ENCODE results near the gene OLFML2A. TPM values are rescaled to one million over a fixed set of nuclear protein-coding genes. Genes with fewer than 3 reads are reported as not detected.

Gene OLFML2A
- total RNA-seq, 1 experiment from 2014 or later, result not detected

DNA sequence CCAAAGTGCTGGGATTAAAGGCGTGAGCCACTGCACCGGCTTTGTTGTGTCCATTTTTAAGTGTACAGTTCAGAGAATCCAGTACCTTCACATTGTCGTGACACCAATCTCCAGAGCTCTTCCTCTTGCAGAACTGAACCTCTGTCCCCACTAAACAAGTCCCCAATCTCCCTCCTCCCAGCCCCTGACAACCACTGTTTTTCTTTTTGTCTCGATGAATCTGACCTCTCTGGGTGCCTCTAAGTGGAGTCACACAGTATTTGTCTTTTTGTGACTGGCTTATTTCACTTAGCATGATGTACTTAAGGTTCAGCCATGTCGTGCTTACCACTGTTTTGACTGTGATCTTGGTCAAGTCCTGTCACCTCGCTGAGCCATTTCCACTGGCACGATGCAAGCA, 77.9 kb downstream of the OLFML2A start:
- Histone ChIP-seq H3K4me1 (ENCODE audit: low read length) (peaks cover 17% of the 10 kb centered on the region), H3K9ac (ENCODE audit: low read length) (no peak overlapping the region), H3K27me3 (ENCODE audit: low read length) (no peaks in the 10 kb centered on the region), H3K4me3 (ENCODE audit: low read length) (no peak overlapping the region), H3K36me3 (ENCODE audit: insufficient read depth, low read length) (peaks cover 18% of the 10 kb centered on the region), H3K4me2 (ENCODE audit: low read depth, low read length, poor library complexity, severe bottlenecking) (no peak overlapping the region), H2AFZ (ENCODE audit: low read length) (no peak overlapping the region), H3K27ac (ENCODE audit: low read length) (no peak overlapping the region), H4K20me1 (ENCODE audit: insufficient read depth, low read depth, low read length) (peaks cover 28% of the 10 kb centered on the region), H3K9me3 (ENCODE audit: low read length) (no peaks in the 10 kb centered on the region), H3K79me2 (ENCODE audit: low read length) (peaks cover 9% of the 10 kb centered on the region), H3K9me2 (replicated peaks; ENCODE audit: insufficient read depth, low read length) (no peaks in the 10 kb centered on the region)
- peak; percentile 60 for DNase-seq

DNA sequence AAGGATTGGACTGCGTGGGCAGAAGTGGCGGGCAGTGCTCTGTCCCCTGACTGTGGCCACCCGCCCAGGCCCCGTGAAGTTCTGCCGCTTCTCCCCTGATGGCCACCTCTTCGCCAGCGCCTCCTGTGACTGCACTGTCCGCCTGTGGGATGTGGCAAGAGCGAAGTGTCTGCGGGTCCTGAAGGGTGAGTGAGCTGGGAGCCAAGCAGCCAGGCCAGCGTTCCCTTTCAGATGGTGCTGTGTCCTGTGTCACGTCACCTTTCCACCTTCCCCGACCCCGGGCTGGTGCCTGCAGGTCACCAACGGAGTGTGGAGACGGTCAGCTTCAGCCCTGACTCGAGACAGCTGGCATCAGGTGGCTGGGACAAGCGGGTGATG, 78.6 kb downstream of the OLFML2A start:
- H3K79me2 ChIP-seq (ENCODE audit: low read length), result peaks cover 17% of the 10 kb centered on the region
- H3K4me1 ChIP-seq (ENCODE audit: low read length), result peaks cover 25% of the 10 kb centered on the region
- H3K36me3 ChIP-seq (ENCODE audit: insufficient read depth, low read length), result peaks cover 25% of the 10 kb centered on the region
- DNase-seq, result no peak
- H3K4me3 ChIP-seq (ENCODE audit: low read length), result no peak overlapping the region
- H3K9me3 ChIP-seq (ENCODE audit: low read length), result no peaks in the 10 kb centered on the region
- no peaks in the 10 kb centered on the region for H3K9me2 ChIP-seq (replicated peaks; ENCODE audit: insufficient read depth, low read length)
- H2AFZ ChIP-seq (ENCODE audit: low read length), result no peak overlapping the region
- H4K20me1 ChIP-seq (ENCODE audit: insufficient read depth, low read depth, low read length), result peaks cover 35% of the 10 kb centered on the region
- H3K4me2 ChIP-seq (ENCODE audit: low read depth, low read length, poor library complexity, severe bottlenecking), result no peak overlapping the region
- H3K9ac ChIP-seq (ENCODE audit: low read length), result no peak overlapping the region
- H3K27ac ChIP-seq (ENCODE audit: low read length), result no peak overlapping the region
- H3K27me3 ChIP-seq (ENCODE audit: low read length), result no peaks in the 10 kb centered on the region

DNA sequence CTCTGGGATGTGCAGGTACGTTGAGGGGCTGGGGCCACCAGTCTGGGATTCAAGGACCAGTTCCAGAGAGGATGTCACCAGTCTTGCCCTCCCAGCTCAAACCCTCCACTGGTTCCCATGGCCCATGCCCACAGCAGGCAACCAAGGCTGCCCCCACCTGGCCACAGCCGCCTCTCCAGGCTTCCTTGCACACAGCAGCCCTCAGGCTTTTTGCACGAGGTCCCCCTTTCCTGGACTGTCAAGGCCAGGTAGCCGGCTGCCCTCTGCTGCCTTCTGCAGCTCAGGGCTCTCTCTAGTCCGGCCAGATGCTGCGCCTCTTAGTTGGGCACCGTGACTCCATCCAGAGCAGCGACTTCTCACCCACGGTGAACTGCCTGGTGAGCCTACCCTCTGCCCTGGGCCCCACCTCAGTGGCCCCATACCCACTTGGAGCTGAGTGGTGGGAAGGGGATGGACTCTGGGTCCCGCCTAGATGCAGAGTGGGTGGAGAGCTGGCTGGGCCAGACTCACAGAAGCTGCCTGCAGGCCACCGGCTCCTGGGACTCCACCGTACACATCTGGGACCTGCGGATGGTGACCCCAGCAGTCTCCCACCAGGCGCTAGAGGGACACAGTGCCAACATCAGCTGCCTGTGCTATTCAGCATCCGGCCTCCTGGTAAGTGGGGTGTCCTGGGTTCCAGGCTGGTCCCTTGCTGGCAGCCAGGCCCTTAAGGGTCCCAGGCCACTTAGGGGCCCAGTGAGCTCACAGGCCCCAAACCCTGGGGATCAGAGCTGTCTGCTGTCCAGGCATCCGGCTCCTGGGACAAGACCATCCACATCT, 79.2 kb downstream of the OLFML2A start:
- peaks cover 41% of the 10 kb centered on the region for H4K20me1 ChIP-seq (ENCODE audit: insufficient read depth, low read depth, low read length)
- DNase-seq, result peak; percentile 84
- peaks cover 29% of the 10 kb centered on the region for H3K4me1 ChIP-seq (ENCODE audit: low read length)
- H3K4me2 ChIP-seq (ENCODE audit: low read depth, low read length, poor library complexity, severe bottlenecking), result no peak overlapping the region
- no peak overlapping the region for H3K27ac ChIP-seq (ENCODE audit: low read length)
- peaks cover 23% of the 10 kb centered on the region for H3K79me2 ChIP-seq (ENCODE audit: low read length)
- H2AFZ ChIP-seq (ENCODE audit: low read length), result no peak overlapping the region
- no peaks in the 10 kb centered on the region for H3K9me3 ChIP-seq (ENCODE audit: low read length)
- no peak overlapping the region for H3K4me3 ChIP-seq (ENCODE audit: low read length)
- H3K9ac ChIP-seq (ENCODE audit: low read length), result no peak overlapping the region
- H3K36me3 ChIP-seq (ENCODE audit: insufficient read depth, low read length), result peaks cover 31% of the 10 kb centered on the region
- H3K27me3 ChIP-seq (ENCODE audit: low read length), result no peaks in the 10 kb centered on the region
- H3K9me2 ChIP-seq (replicated peaks; ENCODE audit: insufficient read depth, low read length), result no peaks in the 10 kb centered on the region

DNA sequence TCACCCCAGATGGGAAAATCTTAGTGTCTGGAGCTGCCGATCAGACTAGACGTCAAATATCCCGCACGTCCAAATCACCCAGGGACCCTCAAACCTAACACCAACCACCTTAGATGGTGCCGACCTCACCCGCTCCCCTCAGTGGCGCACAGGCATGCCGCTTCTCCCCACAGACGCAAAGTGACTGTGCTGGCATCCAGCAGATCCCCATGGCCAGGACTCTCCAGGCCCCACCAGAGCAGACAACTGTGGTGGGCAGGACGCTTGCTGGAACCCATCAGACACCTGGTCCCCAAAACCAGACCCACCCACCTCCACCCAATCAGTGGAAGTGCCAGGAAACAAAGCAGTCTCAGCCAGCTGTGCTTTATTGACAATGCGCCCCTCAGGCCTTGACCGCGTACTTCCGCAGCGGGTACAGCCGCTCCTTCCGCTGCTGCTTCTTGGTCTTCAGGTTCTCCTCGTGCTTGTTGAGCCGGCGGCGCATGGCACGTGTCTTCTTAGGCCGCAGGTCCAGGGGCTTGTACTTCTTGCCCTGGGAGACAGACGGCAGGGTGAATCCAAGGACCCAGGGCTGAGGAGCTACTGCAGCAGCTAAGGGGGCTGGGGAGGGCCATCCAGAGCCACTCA, 80.7 kb downstream of the OLFML2A start:
- H4K20me1 ChIP-seq (ENCODE audit: insufficient read depth, low read depth, low read length), result peaks cover 46% of the 10 kb centered on the region
- H3K4me2 ChIP-seq (ENCODE audit: low read depth, low read length, poor library complexity, severe bottlenecking), result no peak overlapping the region
- peaks cover 35% of the 10 kb centered on the region for H3K36me3 ChIP-seq (ENCODE audit: insufficient read depth, low read length)
- peaks cover 31% of the 10 kb centered on the region for H3K4me1 ChIP-seq (ENCODE audit: low read length)
- no peaks in the 10 kb centered on the region for H3K9me3 ChIP-seq (ENCODE audit: low read length)
- H3K9ac ChIP-seq (ENCODE audit: low read length), result no peak overlapping the region
- H3K27me3 ChIP-seq (ENCODE audit: low read length), result no peaks in the 10 kb centered on the region
- no peak overlapping the region for H2AFZ ChIP-seq (ENCODE audit: low read length)
- DNase-seq, result no peak
- H3K27ac ChIP-seq (ENCODE audit: low read length), result no peak overlapping the region
- H3K79me2 ChIP-seq (ENCODE audit: low read length), result peaks cover 28% of the 10 kb centered on the region
- no peaks in the 10 kb centered on the region for H3K9me2 ChIP-seq (replicated peaks; ENCODE audit: insufficient read depth, low read length)
- H3K4me3 ChIP-seq (ENCODE audit: low read length), result no peak overlapping the region

DNA sequence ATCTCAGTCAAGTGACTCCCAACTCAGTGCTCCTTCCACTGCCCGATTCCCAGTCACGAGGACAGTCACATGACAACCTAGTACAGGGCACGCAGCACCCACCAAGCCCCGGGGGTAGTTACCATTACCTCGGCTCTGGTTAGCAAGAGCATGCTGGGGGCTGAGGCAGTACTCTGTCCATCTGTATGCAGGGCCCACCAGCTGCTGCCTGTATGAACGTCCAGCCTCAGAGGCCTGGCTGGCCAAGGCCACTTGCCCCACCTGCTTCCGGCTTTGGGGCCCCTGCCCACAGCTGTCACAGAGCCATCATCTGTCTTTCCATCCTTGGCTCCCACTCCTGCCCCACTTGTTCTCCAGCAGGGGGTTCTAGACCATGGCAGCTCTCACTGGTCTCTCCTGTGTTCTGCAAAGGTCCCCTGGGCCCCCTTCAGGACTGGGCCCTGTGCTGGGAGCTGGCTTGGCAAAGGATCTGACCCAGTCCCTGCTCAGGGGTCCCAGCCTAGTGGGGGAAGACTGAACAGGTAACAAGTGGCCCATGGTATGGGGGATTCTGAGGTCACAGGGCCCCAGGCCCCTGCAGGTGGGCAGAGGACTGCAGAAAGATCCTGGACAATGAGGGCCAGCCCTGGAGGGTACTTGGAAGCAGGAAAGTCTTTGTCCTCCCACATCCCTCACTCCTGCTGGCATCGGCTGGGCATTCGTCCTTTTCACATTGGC, 81.6 kb downstream of the OLFML2A start:
- peaks cover 28% of the 10 kb centered on the region for H3K79me2 ChIP-seq (ENCODE audit: low read length)
- peaks cover 35% of the 10 kb centered on the region for H3K36me3 ChIP-seq (ENCODE audit: insufficient read depth, low read length)
- no peak overlapping the region for H3K4me2 ChIP-seq (ENCODE audit: low read depth, low read length, poor library complexity, severe bottlenecking)
- H3K9me3 ChIP-seq (ENCODE audit: low read length), result no peaks in the 10 kb centered on the region
- H3K4me1 ChIP-seq (ENCODE audit: low read length), result peaks cover 32% of the 10 kb centered on the region
- H3K27ac ChIP-seq (ENCODE audit: low read length), result no peak overlapping the region
- no peak overlapping the region for H2AFZ ChIP-seq (ENCODE audit: low read length)
- no peak overlapping the region for H3K9ac ChIP-seq (ENCODE audit: low read length)
- DNase-seq, result peak; percentile 61
- no peaks in the 10 kb centered on the region for H3K27me3 ChIP-seq (ENCODE audit: low read length)
- H3K4me3 ChIP-seq (ENCODE audit: low read length), result no peak overlapping the region
- H3K9me2 ChIP-seq (replicated peaks; ENCODE audit: insufficient read depth, low read length), result no peaks in the 10 kb centered on the region
- peaks cover 46% of the 10 kb centered on the region for H4K20me1 ChIP-seq (ENCODE audit: insufficient read depth, low read depth, low read length)

DNA sequence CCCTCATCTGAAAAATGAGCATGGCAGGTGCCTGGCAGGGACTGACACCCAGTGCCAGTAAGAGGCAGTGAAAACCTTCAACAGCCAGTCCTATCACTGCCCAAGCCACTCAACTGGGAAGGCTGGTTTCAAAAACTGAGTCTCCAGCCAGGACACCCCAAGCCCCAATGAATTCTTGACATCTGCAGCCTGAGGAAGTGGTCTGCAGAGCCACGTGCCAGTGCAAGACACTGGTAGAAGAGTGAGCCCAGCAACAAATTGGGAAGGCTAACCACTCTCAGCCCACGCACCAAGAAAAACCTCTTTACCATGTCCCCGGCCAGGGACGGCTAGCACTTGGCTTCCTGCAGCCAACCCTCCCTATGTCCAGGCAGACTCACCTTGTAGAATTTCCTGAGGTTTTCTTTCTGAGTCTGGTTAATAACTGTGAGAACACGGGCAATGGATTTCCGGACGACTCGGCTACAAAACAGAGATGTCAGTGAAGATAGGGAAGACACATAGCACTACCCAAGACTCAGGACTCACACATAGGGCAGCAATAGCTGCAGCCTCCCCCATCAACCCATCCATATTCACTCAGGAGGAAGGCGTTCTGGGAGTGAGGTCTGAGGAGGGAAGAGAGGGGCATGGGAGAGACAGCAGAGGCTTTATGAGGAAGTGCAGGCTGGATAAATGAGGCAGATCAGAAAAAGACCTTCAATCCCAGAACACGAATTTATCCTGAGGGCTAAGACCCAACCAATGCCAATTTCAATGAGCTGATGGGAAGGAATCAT, 83.1 kb downstream of the OLFML2A start:
- Histone ChIP-seq H3K27me3 (ENCODE audit: low read length) (no peaks in the 10 kb centered on the region), H3K9me2 (replicated peaks; ENCODE audit: insufficient read depth, low read length) (no peaks in the 10 kb centered on the region), H3K36me3 (ENCODE audit: insufficient read depth, low read length) (peaks cover 35% of the 10 kb centered on the region), H3K4me2 (ENCODE audit: low read depth, low read length, poor library complexity, severe bottlenecking) (peak overlapping the region; percentile 84), H3K4me1 (ENCODE audit: low read length) (peaks cover 38% of the 10 kb centered on the region), H2AFZ (ENCODE audit: low read length) (no peak overlapping the region), H3K79me2 (ENCODE audit: low read length) (peaks cover 28% of the 10 kb centered on the region), H3K9me3 (ENCODE audit: low read length) (no peaks in the 10 kb centered on the region), H3K9ac (ENCODE audit: low read length) (peak overlapping the region; percentile 87), H3K4me3 (ENCODE audit: low read length) (peak overlapping the region; percentile 82), H4K20me1 (ENCODE audit: insufficient read depth, low read depth, low read length) (peaks cover 46% of the 10 kb centered on the region), H3K27ac (ENCODE audit: low read length) (peak overlapping the region; percentile 80)
- no peak for DNase-seq

DNA sequence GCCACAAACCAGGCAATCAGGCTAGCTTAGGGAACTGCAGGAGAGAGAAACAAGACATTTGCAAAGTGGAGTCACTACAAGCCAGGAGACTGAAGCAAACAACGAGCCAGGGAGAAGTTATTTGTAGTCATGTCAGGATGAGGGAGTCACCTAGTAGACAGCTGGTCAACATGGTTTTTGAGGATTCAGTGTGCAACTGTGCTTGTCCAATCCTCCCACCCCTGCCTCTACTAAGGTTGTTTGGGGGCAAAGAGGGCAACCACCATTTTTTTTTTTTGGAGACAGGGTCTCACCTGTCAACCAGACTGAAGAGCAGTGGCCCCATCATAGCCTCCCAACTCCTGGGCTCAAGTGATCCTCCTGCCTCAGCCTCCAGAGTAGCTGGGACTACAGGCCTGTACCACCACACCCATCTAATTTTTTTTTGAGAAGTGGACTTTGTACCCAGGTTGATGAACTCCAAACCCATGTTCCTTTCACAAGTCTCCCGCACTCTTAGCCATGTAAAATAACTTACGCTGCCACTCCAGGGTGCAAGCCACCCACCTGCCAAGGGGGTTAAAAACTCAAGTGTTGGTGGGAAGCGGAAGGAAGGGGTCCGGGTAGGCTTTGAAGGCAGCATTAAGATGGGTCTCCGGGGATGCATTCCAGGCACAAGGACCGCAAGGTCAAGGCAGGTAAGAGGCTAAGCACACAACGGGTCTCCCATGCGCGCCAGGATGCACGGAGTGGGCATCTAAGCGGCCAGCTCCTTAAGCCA, 83.8 kb downstream of the OLFML2A start:
- peaks cover 35% of the 10 kb centered on the region for H3K36me3 ChIP-seq (ENCODE audit: insufficient read depth, low read length)
- peak; percentile 50 for DNase-seq

More for the DNA sequence above, 83.8 kb downstream of the OLFML2A start:
- H3K9me3 ChIP-seq (ENCODE audit: low read length), result no peaks in the 10 kb centered on the region
- peaks cover 28% of the 10 kb centered on the region for H3K79me2 ChIP-seq (ENCODE audit: low read length)
- peaks cover 38% of the 10 kb centered on the region for H3K4me1 ChIP-seq (ENCODE audit: low read length)
- H3K4me2 ChIP-seq (ENCODE audit: low read depth, low read length, poor library complexity, severe bottlenecking), result peak overlapping the region; percentile 84
- H3K4me3 ChIP-seq (ENCODE audit: low read length), result peak overlapping the region; percentile 82
- peaks cover 46% of the 10 kb centered on the region for H4K20me1 ChIP-seq (ENCODE audit: insufficient read depth, low read depth, low read length)
- H3K9ac ChIP-seq (ENCODE audit: low read length), result peak overlapping the region; percentile 87
- peak overlapping the region; percentile 80 for H3K27ac ChIP-seq (ENCODE audit: low read length)
- H2AFZ ChIP-seq (ENCODE audit: low read length), result no peak overlapping the region
- no peaks in the 10 kb centered on the region for H3K27me3 ChIP-seq (ENCODE audit: low read length)
- H3K9me2 ChIP-seq (replicated peaks; ENCODE audit: insufficient read depth, low read length), result no peaks in the 10 kb centered on the region
